ENCODE data around the gene CT45A8. TPM values are rescaled to one million over a fixed set of nuclear protein-coding genes. Genes with fewer than 3 reads are reported as not detected.
"Not testable (repeated sequence)": the region's sequence is repeated elsewhere in the genome, so short reads cannot be mapped to it uniquely, and the experiment has no call there.

Gene CT45A8
- total RNA-seq = not detected
- long read RNA-seq, donor 1 = 0 reads
- long read RNA-seq, donor 2 = 0 reads

GRCh38 chrX:135854438-135854837, at the start of gene CT45A8:
TSS of gene CT45A8 (minus strand) at chrX:135854538. CDS start at chrX:135850783, 3,755 bp downstream.
- intact Hi-C loops (cut with DNase I, micrococcal nuclease); H3K4me1 ChIP-seq (ENCODE audit: low read depth); H3K36me3 ChIP-seq (ENCODE audit: low read depth); H3K4me3 ChIP-seq; H3K9me3 ChIP-seq; ATAC-seq; DNase-seq: not testable (repeated sequence)

GRCh38 chrX:135893294-135893817, 39.0 kb upstream of the CT45A8 start, which contains the start of the genes CT45A10 and SAGE1:
TSS of gene CT45A10 (minus strand) at chrX:135893444. CDS start at chrX:135885344, 8,100 bp downstream.
TSS of gene SAGE1 (plus strand) at chrX:135893716. CDS start at chrX:135896243, 2,527 bp downstream.
- H3K4me1 ChIP-seq (ENCODE audit: low read depth) = no peaks in the 10 kb centered on the region
- no peaks in the 10 kb centered on the region for H3K9me3 ChIP-seq
- H3K36me3 ChIP-seq (ENCODE audit: low read depth) = no peaks in the 10 kb centered on the region
- ATAC-seq (no peak), DNase-seq (no peak)
- TF ChIP-seq CTCF (IDR thresholded peaks at IDR 0.05) = no peak
- no peak within 1 kb of the TSS for H3K4me3 ChIP-seq
- intact Hi-C loops (cut with DNase I, micrococcal nuclease) = no loop called here

- Histone ChIP-seq H3K4me3 (no peak overlapping the region), H3K36me3 (ENCODE audit: low read depth) (no peaks in the 10 kb centered on the region), H3K9me3 (no peaks in the 10 kb centered on the region), H3K4me1 (ENCODE audit: low read depth) (no peaks in the 10 kb centered on the region)
- intact Hi-C loops (cut with DNase I, micrococcal nuclease) = no loop called here
- no peak for ATAC-seq
- no peak for DNase-seq
- no peak for TF ChIP-seq CTCF (IDR thresholded peaks at IDR 0.05)
Observed at GRCh38 chrX:135892781-135893180, 38.4 kb upstream of the CT45A8 start.

GRCh38 chrX:135890087-135890585, 35.8 kb upstream of the CT45A8 start:
- intact Hi-C loops (cut with DNase I, micrococcal nuclease) = no loop called here
- H3K36me3 ChIP-seq (ENCODE audit: low read depth) = no peaks in the 10 kb centered on the region
- H3K9me3 ChIP-seq = no peaks in the 10 kb centered on the region
- no peak for TF ChIP-seq CTCF (IDR thresholded peaks at IDR 0.05)
- H3K4me1 ChIP-seq (ENCODE audit: low read depth) = no peaks in the 10 kb centered on the region
- DNase-seq = no peak
- H3K4me3 ChIP-seq = no peak overlapping the region
- ATAC-seq = no peak

- DNase-seq; intact Hi-C loops (cut with DNase I, micrococcal nuclease); H3K9me3 ChIP-seq; H3K36me3 ChIP-seq (ENCODE audit: low read depth); H3K4me1 ChIP-seq (ENCODE audit: low read depth); H3K4me3 ChIP-seq; ATAC-seq: not testable (repeated sequence)
Observed at GRCh38 chrX:135888976-135889375, 34.6 kb upstream of the CT45A8 start.

- H3K4me1 ChIP-seq (ENCODE audit: low read depth); ATAC-seq; H3K9me3 ChIP-seq; H3K4me3 ChIP-seq; H3K36me3 ChIP-seq (ENCODE audit: low read depth); intact Hi-C loops (cut with DNase I, micrococcal nuclease); DNase-seq: not testable (repeated sequence)
Observed at GRCh38 chrX:135888230-135888629, 33.9 kb upstream of the CT45A8 start.

- not testable (repeated sequence) for H3K4me1 ChIP-seq (ENCODE audit: low read depth)
Observed at GRCh38 chrX:135882741-135883140, 28.4 kb upstream of the CT45A8 start.

GRCh38 chrX:135871712-135872111, 17.4 kb upstream of the CT45A8 start, which contains the start of gene CT45A9:
TSS of gene CT45A9 (minus strand) at chrX:135871812. CDS start at chrX:135868061, 3,751 bp downstream.
- H3K36me3 ChIP-seq (ENCODE audit: low read depth); H3K4me3 ChIP-seq; H3K9me3 ChIP-seq; ATAC-seq; DNase-seq; H3K4me1 ChIP-seq (ENCODE audit: low read depth); intact Hi-C loops (cut with DNase I, micrococcal nuclease): not testable (repeated sequence)

More at GRCh38 chrX:135882741-135883140, 28.4 kb upstream of the CT45A8 start:
- H3K4me3 ChIP-seq; H3K9me3 ChIP-seq; intact Hi-C loops (cut with DNase I, micrococcal nuclease); H3K36me3 ChIP-seq (ENCODE audit: low read depth); ATAC-seq; DNase-seq: not testable (repeated sequence)

- intact Hi-C loops (cut with DNase I, micrococcal nuclease); ATAC-seq; H3K4me3 ChIP-seq; DNase-seq; H3K4me1 ChIP-seq (ENCODE audit: low read depth); H3K36me3 ChIP-seq (ENCODE audit: low read depth); H3K9me3 ChIP-seq: not testable (repeated sequence)
Observed at GRCh38 chrX:135837180-135837579, 17.2 kb downstream of the CT45A8 start, which contains the start of gene CT45A7. TSS of gene CT45A7 (minus strand) at chrX:135837280. CDS start at chrX:135833533, 3,747 bp downstream.

- H3K4me3 ChIP-seq; H3K36me3 ChIP-seq (ENCODE audit: low read depth); H3K9me3 ChIP-seq; ATAC-seq; intact Hi-C loops (cut with DNase I, micrococcal nuclease); DNase-seq; H3K4me1 ChIP-seq (ENCODE audit: low read depth): not testable (repeated sequence)
Observed at GRCh38 chrX:135819912-135820311, 34.4 kb downstream of the CT45A8 start, which contains the start of gene CT45A2. TSS of gene CT45A2 (minus strand) at chrX:135820012. CDS start at chrX:135816265, 3,747 bp downstream.

GRCh38 chrX:135802687-135803086, 51.7 kb downstream of the CT45A8 start, which contains the start of gene CT45A6:
TSS of gene CT45A6 (minus strand) at chrX:135802787. CDS start at chrX:135798993, 3,794 bp downstream.
- H3K36me3 ChIP-seq (ENCODE audit: low read depth); DNase-seq; intact Hi-C loops (cut with DNase I, micrococcal nuclease); H3K4me1 ChIP-seq (ENCODE audit: low read depth); H3K9me3 ChIP-seq; ATAC-seq; H3K4me3 ChIP-seq: not testable (repeated sequence)
